Natural killer cell (primary cell): ENCODE data around the gene FAM227B. TPM values are rescaled to one million over a fixed set of nuclear protein-coding genes. Genes with fewer than 3 reads are reported as not detected.

ENCODE experiments used
- ATAC-seq, 3 donors: fragments of 150-1000 bp in 2 of 3; fragments of 200-7000 bp in 1 of 3; cut with Tn5 transposase; 1 replicate in 1 of 3; 2 replicates in 2 of 3; pipeline ENCODE4 v1.10.0; 2021; ENCODE audit warnings: mild to moderate bottlenecking in 2 of 3, moderate library complexity in 2 of 3
- DNase-seq, 2 donors: peaks; one replicate each; pipeline versions ENCODE4 v3.0.0 to v3.0.0-alpha.2; 2013 to 2021; ENCODE audit warnings: mixed read lengths in 1 of 2
- H3K27ac ChIP-seq: one replicate; pipeline ENCODE4 v1.5.1; 2013; ENCODE audit warnings: mild to moderate bottlenecking, low read length
- H3K27me3 ChIP-seq: one replicate; pipeline ENCODE4 v1.6.1; 2013; ENCODE audit warnings: low read length; ENCODE audit not compliant: control insufficient read depth, insufficient read depth
- H3K36me3 ChIP-seq: one replicate; pipeline ENCODE4 v1.6.1; 2013; ENCODE audit warnings: low read length; ENCODE audit not compliant: control insufficient read depth, insufficient read depth
- H3K4me1 ChIP-seq: one replicate; pipeline ENCODE4 v1.6.1; 2013; ENCODE audit warnings: low read length; ENCODE audit not compliant: control insufficient read depth, insufficient read depth
- H3K4me3 ChIP-seq: one replicate; pipeline ENCODE4 v1.5.1; 2013; ENCODE audit warnings: low read length
- H3K9me3 ChIP-seq: one replicate; pipeline ENCODE4 v1.6.1; 2013; ENCODE audit warnings: low read length; ENCODE audit not compliant: control insufficient read depth, insufficient read depth
- H3K27ac Mint-ChIP-seq, 2 donors: one replicate each; pipeline ENCODE4 v1.8.0; 2022; ENCODE audit warnings: mild to moderate bottlenecking in 2 of 2, mixed read lengths in 2 of 2, moderate library complexity in 1 of 2
- H3K27me3 Mint-ChIP-seq, 2 donors: one replicate each; pipeline ENCODE4 v1.8.0; 2022; ENCODE audit warnings: low read depth in 2 of 2, mixed read lengths in 2 of 2
- H3K36me3 Mint-ChIP-seq: one replicate; pipeline ENCODE4 v1.8.0; 2022; ENCODE audit warnings: mixed read lengths
- H3K4me1 Mint-ChIP-seq, 2 donors: one replicate each; pipeline ENCODE4 v1.8.0; 2022; ENCODE audit warnings: mixed read lengths in 2 of 2
- H3K4me3 Mint-ChIP-seq: one replicate; pipeline ENCODE4 v1.8.0; 2022; ENCODE audit warnings: mild to moderate bottlenecking, moderate library complexity, mixed read lengths
- H3K9me3 Mint-ChIP-seq, 2 donors: one replicate each; pipeline ENCODE4 v1.8.0; 2022; ENCODE audit warnings: mixed read lengths in 2 of 2
- CTCF ChIP-seq: fragments of 200-600 bp; IDR thresholded peaks from one replicate; pipeline ENCODE4 v1.8.0; 2022; ENCODE audit warnings: antibody characterized with exemption
- WGBS: methylation state at CpG from one replicate; pipeline ENCODE4 v1.1.7; 2013; ENCODE audit warnings: missing lambda C conversion rate; ENCODE audit not compliant: insufficient coverage; 5-methylcytosine and 5-hydroxymethylcytosine counted together
- intact Hi-C: fragments of 100-400 bp; cut with micrococcal nuclease; formaldehyde crosslinking; loops from one replicate; pipeline ENCODE4 v1.14.2; 2022
- total RNA-seq, 4 donors: library from RNA; stranded (reverse); fragments of 120-200 nt in 1 of 4; gene quantifications; one replicate each; pipeline versions ENCODE4 v1.2.3 to v1.2.4, GENCODE V29; 2013 to 2022

FAM227B gene
- total RNA-seq, 3 donors from 2014 or later (not counting 1 experiment from before 2014, with no cell fraction given), result 3.8 to 5.0 (median 4.9) TPM

GRCh38 chr15:49464522-49464921 lies 156.1 kb downstream of the FAM227B start:
- no peaks in the 10 kb centered on the region for H3K36me3 Mint-ChIP-seq
- ATAC-seq (no peak), DNase-seq (no peak)
- 96% methylated on average over 2 of the region's 3 CpGs for WGBS
- H3K4me3 Mint-ChIP-seq, result no peak overlapping the region
- H3K9me3 Mint-ChIP-seq, result no peaks in the 10 kb centered on the region
- no peaks in the 10 kb centered on the region for H3K4me1 Mint-ChIP-seq
- peaks cover 6 to 8% of the 10 kb centered on the region in 2 donors for H3K27me3 Mint-ChIP-seq
- no peaks in the 10 kb centered on the region for H3K36me3 ChIP-seq
- H3K27ac ChIP-seq, result no peak overlapping the region
- intact Hi-C loops, result no loop called here
- no peak overlapping the region for H3K27ac Mint-ChIP-seq
- no peak for TF ChIP-seq CTCF
- H3K27me3 ChIP-seq, result no peaks in the 10 kb centered on the region
- H3K4me3 ChIP-seq, result no peak overlapping the region
- no peaks in the 10 kb centered on the region for H3K9me3 ChIP-seq
- H3K4me1 ChIP-seq, result no peaks in the 10 kb centered on the region

GRCh38 chr15:49462232-49462844 lies 158.3 kb downstream of the FAM227B start:
- H3K4me1 Mint-ChIP-seq, result no peaks in the 10 kb centered on the region
- 83% methylated on average over 1 of the region's 2 CpGs for WGBS
- peaks cover 6 to 17% of the 10 kb centered on the region in 2 donors for H3K27me3 Mint-ChIP-seq
- no peak for DNase-seq
- intact Hi-C loops, result no loop called here
- no peak for ATAC-seq
- H3K27ac Mint-ChIP-seq, result no peak overlapping the region
- no peaks in the 10 kb centered on the region for H3K36me3 ChIP-seq
- no peak for TF ChIP-seq CTCF
- H3K27ac ChIP-seq, result no peak overlapping the region
- H3K9me3 Mint-ChIP-seq, result no peaks in the 10 kb centered on the region
- H3K4me3 ChIP-seq, result no peak overlapping the region
- no peaks in the 10 kb centered on the region for H3K36me3 Mint-ChIP-seq
- H3K27me3 ChIP-seq, result peaks cover 3% of the 10 kb centered on the region
- H3K9me3 ChIP-seq, result no peaks in the 10 kb centered on the region
- H3K4me3 Mint-ChIP-seq, result no peak overlapping the region
- H3K4me1 ChIP-seq, result no peaks in the 10 kb centered on the region

DNA sequence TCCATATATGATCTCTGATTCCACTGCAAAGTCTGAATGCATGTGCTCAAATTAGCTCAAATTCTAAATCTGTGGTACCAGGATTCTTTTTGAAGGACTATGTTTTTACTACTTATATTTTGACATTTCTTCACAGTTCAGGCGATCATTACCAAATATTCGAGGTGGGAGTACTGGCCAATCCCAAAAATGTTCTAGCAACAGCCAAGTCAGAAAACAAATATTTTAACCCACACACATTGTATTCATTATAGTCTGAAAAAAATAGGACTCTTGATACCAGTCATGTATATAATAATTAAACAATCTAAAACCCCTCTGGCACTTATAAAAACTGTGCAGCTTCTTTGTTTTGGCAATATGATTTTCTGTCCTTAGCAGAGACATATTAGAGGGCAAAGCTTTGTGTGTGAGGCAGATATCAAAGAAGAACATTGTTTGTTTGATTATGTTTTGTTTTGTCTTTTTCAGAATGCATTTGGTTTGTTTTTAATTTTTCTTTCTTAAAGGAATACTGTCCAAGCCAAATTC lies 160.1 kb downstream of the FAM227B start:
- H3K4me3 ChIP-seq, result no peak overlapping the region
- H3K36me3 ChIP-seq, result no peaks in the 10 kb centered on the region
- Mint-ChIP-seq H3K4me3 (no peak overlapping the region), H3K4me1 (no peaks in the 10 kb centered on the region), H3K36me3 (no peaks in the 10 kb centered on the region), H3K27me3 (peaks cover 6 to 28% of the 10 kb centered on the region in 2 donors), H3K9me3 (no peaks in the 10 kb centered on the region), H3K27ac (no peak overlapping the region)
- peaks cover 3% of the 10 kb centered on the region for H3K27me3 ChIP-seq
- ATAC-seq (no peak), DNase-seq (no peak)
- no peak overlapping the region for H3K27ac ChIP-seq
- no peaks in the 10 kb centered on the region for H3K4me1 ChIP-seq
- no peaks in the 10 kb centered on the region for H3K9me3 ChIP-seq
- 100% methylated on average over 2 of the region's 2 CpGs for WGBS
- intact Hi-C loops, result no loop called here
- TF ChIP-seq CTCF, result no peak

GRCh38 chr15:49458145-49458544 lies 162.5 kb downstream of the FAM227B start:
- ATAC-seq (no peak), DNase-seq (no peak)
- Histone ChIP-seq H3K27me3 (peaks cover 7% of the 10 kb centered on the region), H3K9me3 (no peaks in the 10 kb centered on the region), H3K36me3 (no peaks in the 10 kb centered on the region), H3K4me1 (no peaks in the 10 kb centered on the region), H3K4me3 (no peak overlapping the region), H3K27ac (no peak overlapping the region)
- no peaks in the 10 kb centered on the region for H3K9me3 Mint-ChIP-seq
- peaks cover 10 to 37% of the 10 kb centered on the region in 2 donors for H3K27me3 Mint-ChIP-seq
- no peak overlapping the region for H3K4me3 Mint-ChIP-seq
- TF ChIP-seq CTCF, result no peak
- no peaks in the 10 kb centered on the region for H3K4me1 Mint-ChIP-seq
- no peak overlapping the region for H3K27ac Mint-ChIP-seq
- no peaks in the 10 kb centered on the region for H3K36me3 Mint-ChIP-seq
- no CpG with 5 or more reads among the region's 2 CpGs for WGBS
- intact Hi-C loops, result no loop called here
